WI38 (cell line): Measurements from ENCODE around the gene AP3S2.
"Not testable (repeated sequence)": the region's sequence is repeated elsewhere in the genome, so short reads cannot be mapped to it uniquely, and the experiment has no call there.

ENCODE experiments used
- H3K4me3 ChIP-seq: 2 replicates; pipeline ENCODE4 v1.5.1; 2011; ENCODE audit warnings: low read depth, mild to moderate bottlenecking, control low read depth, low read length
- CTCF ChIP-seq: IDR thresholded peaks from 2 replicates; pipeline ENCODE4 v1.5.1; 2012; ENCODE audit warnings: low read depth, mild to moderate bottlenecking, control low read depth, low read length

Gene AP3S2

DNA sequence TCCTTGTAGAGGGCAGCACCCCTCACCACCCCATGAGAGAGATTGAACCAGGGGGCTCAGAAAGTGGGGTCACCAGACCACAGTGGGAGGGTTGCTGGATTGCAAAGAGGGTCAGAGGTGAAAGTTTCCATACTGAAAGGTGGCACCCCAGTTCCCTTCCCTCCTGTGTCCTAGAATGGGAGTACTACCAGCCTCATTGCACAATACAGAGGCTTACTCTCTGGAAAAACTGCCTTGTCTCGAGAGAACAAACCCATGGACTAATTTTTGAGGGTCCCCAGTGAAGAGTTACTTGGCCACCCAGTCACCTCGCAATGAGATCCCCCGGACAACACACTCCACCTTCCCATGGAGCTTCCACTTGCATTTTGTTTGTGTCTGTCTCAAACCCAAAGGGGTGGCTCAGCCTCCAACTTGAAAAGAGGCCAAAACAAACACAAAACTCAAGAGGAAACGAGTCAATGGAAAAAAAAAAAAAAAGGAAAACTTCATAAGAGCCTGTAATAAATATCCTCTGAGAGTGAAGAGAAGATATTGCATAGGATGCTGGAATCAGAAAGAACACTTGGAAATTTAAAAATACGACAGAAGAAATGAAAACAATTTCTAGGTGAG lies 99.1 kb downstream of the AP3S2 start:
- TF ChIP-seq CTCF = no peak
- H3K4me3 ChIP-seq = no peak overlapping the region

GRCh38 chr15:89792106-89792805 lies 101.5 kb downstream of the AP3S2 start:
- H3K4me3 ChIP-seq = no peak overlapping the region
- TF ChIP-seq CTCF = no peak

DNA sequence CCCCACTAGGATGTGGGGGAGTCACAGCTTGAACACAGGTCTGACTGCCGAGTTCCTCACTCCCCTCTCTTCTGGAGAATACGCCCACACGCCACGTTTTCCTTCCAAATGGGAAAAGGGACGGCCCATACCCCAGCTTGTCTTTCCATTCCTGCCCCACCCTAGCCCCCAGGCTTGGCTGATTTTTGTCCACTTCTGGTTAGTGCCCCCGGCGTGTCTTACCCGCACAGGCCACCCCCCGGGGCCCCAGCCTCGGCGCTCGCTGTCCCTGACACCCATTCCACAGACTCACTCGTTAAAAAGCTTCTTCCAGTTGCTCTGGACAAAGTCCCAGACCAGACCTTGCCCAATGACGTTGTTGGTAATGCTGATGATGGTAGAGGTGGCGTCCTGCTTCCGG lies 103.1 kb downstream of the AP3S2 start:
- no peak for TF ChIP-seq CTCF

GRCh38 chr15:89790206-89790605 lies 103.6 kb downstream of the AP3S2 start:
- H3K4me3 ChIP-seq = no peak overlapping the region
- TF ChIP-seq CTCF = no peak

More for the DNA sequence above, 103.1 kb downstream of the AP3S2 start:
- H3K4me3 ChIP-seq = no peak overlapping the region

GRCh38 chr15:89788585-89788984 lies 105.2 kb downstream of the AP3S2 start:
- not testable (repeated sequence) for H3K4me3 ChIP-seq

DNA sequence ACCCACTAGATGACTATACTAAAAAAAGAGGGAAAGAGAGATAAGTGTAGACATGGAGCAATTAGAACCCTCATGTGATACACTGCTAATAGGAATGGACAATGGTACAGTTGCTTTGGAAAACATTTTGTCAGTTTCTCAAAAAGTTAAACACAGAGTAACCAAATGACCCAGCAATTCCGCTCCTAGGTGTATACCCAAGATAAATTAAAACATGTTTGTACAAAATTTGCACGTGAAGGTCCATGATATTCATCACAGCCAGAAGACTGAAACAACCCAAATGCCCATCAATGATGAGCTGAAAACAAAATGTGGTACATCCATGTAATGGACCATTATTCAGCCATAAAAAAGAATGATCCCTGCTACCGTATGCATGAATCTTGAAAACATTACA lies 105.8 kb downstream of the AP3S2 start:
- TF ChIP-seq CTCF = no peak
- H3K4me3 ChIP-seq = no peak overlapping the region

DNA sequence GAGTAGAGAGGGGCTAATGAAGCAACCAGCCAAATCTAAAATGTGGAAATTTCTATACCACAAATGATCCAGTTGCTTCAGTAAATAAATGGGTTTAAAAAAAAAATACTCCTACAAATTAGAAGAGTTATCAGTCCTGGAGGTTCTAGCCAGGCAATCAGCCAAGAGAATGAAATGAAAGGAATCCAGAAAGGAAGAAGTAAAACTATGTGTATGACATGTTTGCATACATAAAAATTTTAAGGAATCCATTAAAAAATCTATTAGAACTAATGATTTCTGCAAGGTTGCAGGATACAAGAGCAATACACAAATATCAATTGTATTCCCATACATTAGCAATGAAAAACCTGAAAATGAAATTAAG lies 108.0 kb downstream of the AP3S2 start:
- TF ChIP-seq CTCF = no peak
- no peak overlapping the region for H3K4me3 ChIP-seq
